RWPE1 (cell line): Measurements from ENCODE around the gene FAM25G.

Experiments
- CTCF ChIA-PET: fragments of 350-600 bp; sonication (Branson Sonifier 250); formaldehyde crosslinking; extraction: SDS; loops from one replicate; lab custom pipeline; 2021; lab: Yijun Ruan, JAX
- POLR2A ChIA-PET: fragments of 400-600 bp; formaldehyde crosslinking; extraction: SDS; loops from one replicate; lab custom pipeline; 2020; ENCODE audit warnings: antibody characterized with exemption; ENCODE audit not compliant: low non-redundant PET; lab: Yijun Ruan, JAX
- DNase-seq: peaks from one replicate; pipeline ENCODE4 v3.0.0; 2012; ENCODE audit warnings: low spot score
- H3K27ac ChIP-seq: fragments of 450-650 bp; 2 replicates; pipeline ENCODE4 v1.5.1; 2017
- CTCF ChIP-seq: fragments of 450-650 bp; conservative IDR thresholded peaks from 2 replicates; pipeline ENCODE4 v1.5.1; 2017; ENCODE audit warnings: low read depth, mild to moderate bottlenecking

The FAM25G gene

GRCh38 chr10:47442351-47442750 is 49.1 kb downstream of the FAM25G start:
- no peak for DNase-seq
- POLR2A ChIA-PET, result no interaction called here

GRCh38 chr10:47441938-47442337 is 49.6 kb downstream of the FAM25G start:
- no peak overlapping the region for H3K27ac ChIP-seq
- ChIA-PET CTCF (no interaction called here), POLR2A (no interaction called here)
- no peak for TF ChIP-seq CTCF
- DNase-seq, result no peak

More at GRCh38 chr10:47442351-47442750, 49.1 kb downstream of the FAM25G start:
- no peak for TF ChIP-seq CTCF
- no peak overlapping the region for H3K27ac ChIP-seq
- CTCF ChIA-PET, result no interaction called here

- ChIA-PET POLR2A (no interaction called here), CTCF (interaction anchor here (0.6 to 0.8 kb wide), 3 partner anchors 9 to 192 kb away, joined by 3 to 4 read pairs (median 3); no protein-coding TSS in a partner anchor)
- TF ChIP-seq CTCF, result no peak
- DNase-seq, result no peak
- no peak overlapping the region for H3K27ac ChIP-seq
Observed at GRCh38 chr10:47440207-47440606, 51.3 kb downstream of the FAM25G start.

GRCh38 chr10:47438857-47439474 is 52.5 kb downstream of the FAM25G start:
- TF ChIP-seq CTCF, result no peak; the same call in 1 of the 2 replicates
- POLR2A ChIA-PET, result no interaction called here
- peak; percentile 45 for DNase-seq
- CTCF ChIA-PET, result no interaction called here
- H3K27ac ChIP-seq, result no peak overlapping the region
